DND-41 (cell line): ENCODE results near the gene AMPH.
"Not testable (repeated sequence)": the region's sequence is repeated elsewhere in the genome, so short reads cannot be mapped to it uniquely, and the experiment has no call there.

Source experiments
- ATAC-seq: fragments of 200-7000 bp; cut with Tn5 transposase; 3 replicates; pipeline ENCODE4 v1.9.1; 2021; ENCODE audit warnings: low read depth; ENCODE audit not compliant: insufficient read depth
- DNase-seq: peaks from one replicate; pipeline ENCODE4 v3.0.0-alpha.2; 2020
- H2AFZ ChIP-seq: 2 replicates; pipeline ENCODE4 v1.6.0; 2012; ENCODE audit warnings: low read depth, low read length
- H3K27ac ChIP-seq: 2 replicates; pipeline ENCODE4 v1.5.1; 2012; ENCODE audit warnings: low read length, inconsistent platforms
- H3K27me3 ChIP-seq: fragments of 200-600 bp; sonication (generic); 2 replicates; pipeline ENCODE4 v1.6.0; 2012; ENCODE audit warnings: low read length, mild to moderate bottlenecking, inconsistent platforms; ENCODE audit not compliant: insufficient read depth, poor library complexity
- H3K36me3 ChIP-seq: 2 replicates; pipeline ENCODE4 v1.5.1; 2012; ENCODE audit warnings: low read length, inconsistent platforms; ENCODE audit not compliant: insufficient read depth
- H3K4me1 ChIP-seq: 2 replicates; pipeline ENCODE4 v1.5.1; 2012; ENCODE audit warnings: mild to moderate bottlenecking, low read length; ENCODE audit not compliant: insufficient read depth
- H3K4me2 ChIP-seq: 2 replicates; pipeline ENCODE4 v1.6.0; 2012; ENCODE audit warnings: mild to moderate bottlenecking, moderate library complexity, low read length, inconsistent platforms; ENCODE audit not compliant: insufficient read depth
- H3K4me3 ChIP-seq, 2 experiments: fragments of 200-600 bp in 1 of 2; shearing (Covaris generic) in 1 of 2; 2 replicates each; pipeline ENCODE4 v1.5.1; 2012 to 2016; ENCODE audit warnings: inconsistent platforms in 2 of 2, low read length in 2 of 2, mild to moderate bottlenecking in 2 of 2, low read depth in 1 of 2, moderate library complexity in 1 of 2
- H3K79me2 ChIP-seq: 2 replicates; pipeline ENCODE4 v1.6.0; 2012; ENCODE audit warnings: low read length, inconsistent platforms; ENCODE audit not compliant: insufficient read depth
- H3K9ac ChIP-seq: 2 replicates; pipeline ENCODE4 v1.6.0; 2012; ENCODE audit warnings: low read depth, mild to moderate bottlenecking, inconsistent platforms, low read length, moderate library complexity
- H3K9me3 ChIP-seq: 2 replicates; pipeline ENCODE4 v1.5.1; 2012; ENCODE audit warnings: low read length, moderate library complexity, mild to moderate bottlenecking, inconsistent platforms; ENCODE audit not compliant: insufficient read depth, severe bottlenecking
- H4K20me1 ChIP-seq: 2 replicates; pipeline ENCODE4 v1.6.0; 2012; ENCODE audit warnings: low read length; ENCODE audit not compliant: insufficient read depth
- EZH2 ChIP-seq: IDR thresholded peaks from 3 replicates; pipeline ENCODE4 v1.6.1; 2012; ENCODE audit warnings: borderline replicate concordance, low read depth, mild to moderate bottlenecking, moderate library complexity, low read length, inconsistent platforms; ENCODE audit not compliant: severe bottlenecking
- TF ChIP-seq, protein P1 (sequence below): IDR thresholded peaks from 2 replicates; pipeline ENCODE4 v1.5.1; 2012; ENCODE audit warnings: borderline replicate concordance, low read length, moderate library complexity, mild to moderate bottlenecking; ENCODE audit not compliant: poor library complexity, severe bottlenecking; ENCODE audit errors: extremely low read depth

AMPH gene

DNA sequence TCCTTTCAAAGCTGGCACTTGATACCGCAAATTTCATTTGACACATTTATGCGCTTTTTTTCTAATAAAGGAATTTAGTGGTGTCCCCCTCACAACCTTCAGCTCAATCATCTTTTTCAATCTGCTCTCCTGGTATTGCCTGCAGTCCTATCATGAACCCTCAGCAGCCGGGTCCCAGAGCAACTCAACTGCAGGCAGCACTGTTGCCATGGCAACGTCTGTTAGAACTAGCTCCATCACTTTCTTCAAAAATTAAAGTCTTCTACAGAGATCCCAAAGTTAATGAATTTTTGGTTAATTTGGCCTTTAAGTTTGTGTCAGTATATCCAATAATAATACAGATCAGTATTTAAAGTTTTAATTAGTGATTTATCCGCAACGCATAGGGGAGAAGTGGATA lies 221.6 kb downstream of the AMPH start:
- Histone ChIP-seq H3K4me3 (no peak overlapping the region), H3K79me2 (no peaks in the 10 kb centered on the region), H3K27ac (no peak overlapping the region), H3K9ac (no peak overlapping the region), H3K36me3 (no peaks in the 10 kb centered on the region), H2AFZ (no peak overlapping the region), H3K9me3 (peaks cover 2% of the 10 kb centered on the region), H4K20me1 (no peaks in the 10 kb centered on the region), H3K4me1 (peaks cover 11% of the 10 kb centered on the region; the same call in 1 of the 2 replicates), H3K27me3 (no peaks in the 10 kb centered on the region), H3K4me2 (no peak overlapping the region)
- ATAC-seq: no peak
- TF ChIP-seq, protein P1, sequence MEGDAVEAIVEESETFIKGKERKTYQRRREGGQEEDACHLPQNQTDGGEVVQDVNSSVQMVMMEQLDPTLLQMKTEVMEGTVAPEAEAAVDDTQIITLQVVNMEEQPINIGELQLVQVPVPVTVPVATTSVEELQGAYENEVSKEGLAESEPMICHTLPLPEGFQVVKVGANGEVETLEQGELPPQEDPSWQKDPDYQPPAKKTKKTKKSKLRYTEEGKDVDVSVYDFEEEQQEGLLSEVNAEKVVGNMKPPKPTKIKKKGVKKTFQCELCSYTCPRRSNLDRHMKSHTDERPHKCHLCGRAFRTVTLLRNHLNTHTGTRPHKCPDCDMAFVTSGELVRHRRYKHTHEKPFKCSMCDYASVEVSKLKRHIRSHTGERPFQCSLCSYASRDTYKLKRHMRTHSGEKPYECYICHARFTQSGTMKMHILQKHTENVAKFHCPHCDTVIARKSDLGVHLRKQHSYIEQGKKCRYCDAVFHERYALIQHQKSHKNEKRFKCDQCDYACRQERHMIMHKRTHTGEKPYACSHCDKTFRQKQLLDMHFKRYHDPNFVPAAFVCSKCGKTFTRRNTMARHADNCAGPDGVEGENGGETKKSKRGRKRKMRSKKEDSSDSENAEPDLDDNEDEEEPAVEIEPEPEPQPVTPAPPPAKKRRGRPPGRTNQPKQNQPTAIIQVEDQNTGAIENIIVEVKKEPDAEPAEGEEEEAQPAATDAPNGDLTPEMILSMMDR: no peak
- TF ChIP-seq EZH2: no peak
- DNase-seq: no peak

DNA sequence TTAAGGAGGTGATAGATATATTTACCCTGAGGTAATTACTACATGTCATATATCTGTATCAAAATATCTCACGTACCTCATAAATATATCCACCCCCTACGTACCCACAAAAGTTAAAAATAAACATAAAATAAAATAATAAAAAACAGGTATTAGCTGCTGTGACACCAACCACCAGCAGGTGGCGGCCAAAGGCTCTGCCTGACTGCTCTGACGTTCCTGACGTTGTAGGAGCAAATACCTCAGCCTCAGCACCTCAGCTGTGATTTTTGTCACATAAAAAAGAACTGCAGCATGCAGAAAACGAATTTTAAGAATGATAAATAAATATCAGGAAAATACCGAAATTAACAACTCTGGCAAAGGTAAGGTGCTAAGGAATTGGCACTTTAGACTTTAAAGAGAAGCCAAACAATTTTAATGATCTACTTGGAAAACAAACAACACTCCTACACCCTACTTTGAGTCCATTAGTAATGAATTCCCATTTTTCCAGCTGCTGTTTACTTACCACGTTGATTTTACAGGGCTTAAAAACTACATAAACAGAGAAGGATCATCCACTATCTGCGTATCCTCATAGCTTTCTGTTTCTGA lies 232.3 kb downstream of the AMPH start:
- H3K4me1 ChIP-seq: no peaks in the 10 kb centered on the region
- no peak for TF ChIP-seq EZH2
- TF ChIP-seq, protein P1: peak; percentile 78
- H2AFZ ChIP-seq: no peak overlapping the region
- no peaks in the 10 kb centered on the region for H3K36me3 ChIP-seq
- no peaks in the 10 kb centered on the region for H3K27me3 ChIP-seq
- H3K9ac ChIP-seq: no peak overlapping the region
- no peak overlapping the region for H3K4me2 ChIP-seq
- no peaks in the 10 kb centered on the region for H4K20me1 ChIP-seq
- DNase-seq (peak; percentile 49), ATAC-seq (peak; percentile 75)
- no peak overlapping the region for H3K27ac ChIP-seq
- peaks cover 7% of the 10 kb centered on the region for H3K9me3 ChIP-seq
- H3K4me3 ChIP-seq: no peak overlapping the region
- no peaks in the 10 kb centered on the region for H3K79me2 ChIP-seq

DNA sequence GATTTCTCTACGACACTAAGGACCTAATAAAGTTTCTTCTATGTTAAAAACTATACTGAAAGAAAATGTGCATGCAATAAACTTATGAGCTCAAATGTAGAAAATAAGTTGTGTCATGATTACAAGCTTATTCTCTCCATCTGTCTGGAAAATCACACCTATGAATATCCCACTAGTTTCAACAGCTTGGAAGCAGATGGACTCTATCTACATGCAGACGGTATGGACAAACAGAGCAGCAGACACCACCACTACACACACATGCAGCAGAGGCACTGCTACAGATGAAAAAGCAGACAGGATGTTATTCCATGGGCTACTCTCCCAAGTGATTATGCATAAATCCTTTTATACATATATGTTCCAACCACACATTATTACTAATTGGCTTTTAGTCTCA lies 234.3 kb downstream of the AMPH start:
- DNase-seq: no peak
- Histone ChIP-seq H3K4me3 (no peak overlapping the region), H3K9me3 (no peaks in the 10 kb centered on the region), H3K4me2 (no peak overlapping the region), H3K79me2 (no peaks in the 10 kb centered on the region), H4K20me1 (no peaks in the 10 kb centered on the region), H3K9ac (no peak overlapping the region), H3K27ac (no peak overlapping the region), H2AFZ (no peak overlapping the region), H3K4me1 (no peaks in the 10 kb centered on the region), H3K36me3 (no peaks in the 10 kb centered on the region), H3K27me3 (no peaks in the 10 kb centered on the region)
- no peak for ATAC-seq
- no peak for TF ChIP-seq EZH2
- TF ChIP-seq, protein P1: no peak

DNA sequence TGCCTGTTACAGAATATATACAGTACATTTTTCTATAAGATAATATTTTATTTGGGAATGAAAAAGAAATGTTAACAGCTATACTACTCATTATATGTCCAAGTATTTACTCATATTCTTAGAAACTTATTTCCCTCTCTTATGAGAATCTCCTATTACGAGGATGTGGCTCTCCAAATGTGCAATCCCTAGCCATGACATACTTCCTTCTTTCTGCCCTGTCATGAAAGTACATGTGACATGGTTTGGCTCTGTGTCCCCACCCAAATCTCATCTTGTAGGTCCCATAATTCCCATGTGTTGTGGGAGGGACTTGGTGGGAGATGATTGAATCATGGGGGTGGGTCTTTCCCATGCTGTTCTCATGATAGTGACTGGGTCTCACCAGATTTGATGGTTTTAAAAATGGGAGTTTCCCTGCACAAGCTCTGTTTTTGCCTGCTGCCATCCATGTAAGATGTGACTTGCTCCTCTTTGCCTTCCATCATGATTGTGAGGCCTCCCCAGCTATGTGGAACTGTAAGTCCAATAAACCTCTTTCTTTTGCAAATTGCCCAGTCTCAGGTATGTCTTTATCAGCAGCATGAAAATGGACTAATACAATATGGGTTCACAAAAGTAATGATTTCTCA lies 235.1 kb downstream of the AMPH start:
- not testable (repeated sequence) for H2AFZ ChIP-seq, DNase-seq, H3K9me3 ChIP-seq, H3K79me2 ChIP-seq, ATAC-seq, H3K27me3 ChIP-seq, H4K20me1 ChIP-seq, H3K36me3 ChIP-seq, H3K9ac ChIP-seq, H3K4me2 ChIP-seq, H3K4me3 ChIP-seq, H3K4me1 ChIP-seq, H3K27ac ChIP-seq
